ENCODE results near the gene DNAH10.

The DNAH10 gene

GRCh38 chr12:123723765-123724164 lies 38.3 kb upstream of the DNAH10 start:
- Histone ChIP-seq H3K4me1 (ENCODE audit: control insufficient read depth, insufficient read depth, low read length) (no peaks in the 10 kb centered on the region), H3K27ac (ENCODE audit: low read depth, low read length) (no peak overlapping the region), H3K4me3 (ENCODE audit: low read depth, low read length) (no peak overlapping the region), H3K36me3 (ENCODE audit: control insufficient read depth, insufficient read depth, low read length) (peaks cover 85% of the 10 kb centered on the region), H3K9ac (ENCODE audit: low read length) (no peak overlapping the region), H3K9me3 (ENCODE audit: control insufficient read depth, insufficient read depth, low read depth, low read length) (no peaks in the 10 kb centered on the region), H3K27me3 (ENCODE audit: control insufficient read depth, insufficient read depth, low read length) (no peaks in the 10 kb centered on the region)

GRCh38 chr12:123726244-123726643 lies 35.9 kb upstream of the DNAH10 start:
- Histone ChIP-seq H3K9ac (ENCODE audit: low read length) (no peak overlapping the region), H3K36me3 (ENCODE audit: control insufficient read depth, insufficient read depth, low read length) (peaks cover 81% of the 10 kb centered on the region), H3K27me3 (ENCODE audit: control insufficient read depth, insufficient read depth, low read length) (no peaks in the 10 kb centered on the region), H3K27ac (ENCODE audit: low read depth, low read length) (no peak overlapping the region), H3K4me1 (ENCODE audit: control insufficient read depth, insufficient read depth, low read length) (no peaks in the 10 kb centered on the region), H3K9me3 (ENCODE audit: control insufficient read depth, insufficient read depth, low read depth, low read length) (no peaks in the 10 kb centered on the region), H3K4me3 (ENCODE audit: low read depth, low read length) (no peak overlapping the region)

GRCh38 chr12:123726962-123727361 lies 35.1 kb upstream of the DNAH10 start:
- no peaks in the 10 kb centered on the region for H3K9me3 ChIP-seq (ENCODE audit: control insufficient read depth, insufficient read depth, low read depth, low read length)
- H3K36me3 ChIP-seq (ENCODE audit: control insufficient read depth, insufficient read depth, low read length) = peaks cover 81% of the 10 kb centered on the region
- no peak overlapping the region for H3K27ac ChIP-seq (ENCODE audit: low read depth, low read length)
- H3K9ac ChIP-seq (ENCODE audit: low read length) = no peak overlapping the region
- no peaks in the 10 kb centered on the region for H3K4me1 ChIP-seq (ENCODE audit: control insufficient read depth, insufficient read depth, low read length)
- no peaks in the 10 kb centered on the region for H3K27me3 ChIP-seq (ENCODE audit: control insufficient read depth, insufficient read depth, low read length)
- H3K4me3 ChIP-seq (ENCODE audit: low read depth, low read length) = no peak overlapping the region

GRCh38 chr12:123727878-123728277 lies 34.2 kb upstream of the DNAH10 start:
- Histone ChIP-seq H3K4me3 (ENCODE audit: low read depth, low read length) (no peak overlapping the region), H3K27me3 (ENCODE audit: control insufficient read depth, insufficient read depth, low read length) (no peaks in the 10 kb centered on the region), H3K9ac (ENCODE audit: low read length) (no peak overlapping the region), H3K36me3 (ENCODE audit: control insufficient read depth, insufficient read depth, low read length) (peaks cover 80% of the 10 kb centered on the region), H3K9me3 (ENCODE audit: control insufficient read depth, insufficient read depth, low read depth, low read length) (no peaks in the 10 kb centered on the region), H3K27ac (ENCODE audit: low read depth, low read length) (no peak overlapping the region), H3K4me1 (ENCODE audit: control insufficient read depth, insufficient read depth, low read length) (no peaks in the 10 kb centered on the region)

GRCh38 chr12:123731596-123731995 lies 30.5 kb upstream of the DNAH10 start:
- Histone ChIP-seq H3K27me3 (ENCODE audit: control insufficient read depth, insufficient read depth, low read length) (no peaks in the 10 kb centered on the region), H3K4me1 (ENCODE audit: control insufficient read depth, insufficient read depth, low read length) (no peaks in the 10 kb centered on the region), H3K9ac (ENCODE audit: low read length) (no peak overlapping the region), H3K27ac (ENCODE audit: low read depth, low read length) (no peak overlapping the region), H3K36me3 (ENCODE audit: control insufficient read depth, insufficient read depth, low read length) (peaks cover 88% of the 10 kb centered on the region), H3K4me3 (ENCODE audit: low read depth, low read length) (no peak overlapping the region), H3K9me3 (ENCODE audit: control insufficient read depth, insufficient read depth, low read depth, low read length) (no peaks in the 10 kb centered on the region)

- no peak overlapping the region for H3K9ac ChIP-seq (ENCODE audit: low read length)
- no peak overlapping the region for H3K27ac ChIP-seq (ENCODE audit: low read depth, low read length)
- H3K27me3 ChIP-seq (ENCODE audit: control insufficient read depth, insufficient read depth, low read length) = no peaks in the 10 kb centered on the region
- H3K36me3 ChIP-seq (ENCODE audit: control insufficient read depth, insufficient read depth, low read length) = peaks cover 89% of the 10 kb centered on the region
- H3K9me3 ChIP-seq (ENCODE audit: control insufficient read depth, insufficient read depth, low read depth, low read length) = no peaks in the 10 kb centered on the region
- no peaks in the 10 kb centered on the region for H3K4me1 ChIP-seq (ENCODE audit: control insufficient read depth, insufficient read depth, low read length)
- H3K4me3 ChIP-seq (ENCODE audit: low read depth, low read length) = no peak overlapping the region
These were observed 29.9 kb upstream of the DNAH10 start for GRCh38 chr12:123732251-123732650.

GRCh38 chr12:123733229-123733628 lies 28.9 kb upstream of the DNAH10 start:
- Histone ChIP-seq H3K9ac (ENCODE audit: low read length) (no peak overlapping the region), H3K4me1 (ENCODE audit: control insufficient read depth, insufficient read depth, low read length) (no peaks in the 10 kb centered on the region), H3K9me3 (ENCODE audit: control insufficient read depth, insufficient read depth, low read depth, low read length) (no peaks in the 10 kb centered on the region), H3K4me3 (ENCODE audit: low read depth, low read length) (no peak overlapping the region), H3K27ac (ENCODE audit: low read depth, low read length) (no peak overlapping the region), H3K27me3 (ENCODE audit: control insufficient read depth, insufficient read depth, low read length) (no peaks in the 10 kb centered on the region), H3K36me3 (ENCODE audit: control insufficient read depth, insufficient read depth, low read length) (peaks cover 86% of the 10 kb centered on the region)

GRCh38 chr12:123734268-123734667 lies 27.8 kb upstream of the DNAH10 start:
- Histone ChIP-seq H3K9me3 (ENCODE audit: control insufficient read depth, insufficient read depth, low read depth, low read length) (no peaks in the 10 kb centered on the region), H3K27ac (ENCODE audit: low read depth, low read length) (no peak overlapping the region), H3K9ac (ENCODE audit: low read length) (no peak overlapping the region), H3K4me1 (ENCODE audit: control insufficient read depth, insufficient read depth, low read length) (no peaks in the 10 kb centered on the region), H3K36me3 (ENCODE audit: control insufficient read depth, insufficient read depth, low read length) (peaks cover 86% of the 10 kb centered on the region), H3K27me3 (ENCODE audit: control insufficient read depth, insufficient read depth, low read length) (no peaks in the 10 kb centered on the region), H3K4me3 (ENCODE audit: low read depth, low read length) (no peak overlapping the region)

GRCh38 chr12:123741937-123742572 lies 20.0 kb upstream of the DNAH10 start:
- Histone ChIP-seq H3K4me3 (ENCODE audit: low read depth, low read length) (no peak overlapping the region), H3K9ac (ENCODE audit: low read length) (no peak overlapping the region), H3K4me1 (ENCODE audit: control insufficient read depth, insufficient read depth, low read length) (no peaks in the 10 kb centered on the region), H3K9me3 (ENCODE audit: control insufficient read depth, insufficient read depth, low read depth, low read length) (no peaks in the 10 kb centered on the region), H3K36me3 (ENCODE audit: control insufficient read depth, insufficient read depth, low read length) (peaks cover 86% of the 10 kb centered on the region), H3K27ac (ENCODE audit: low read depth, low read length) (no peak overlapping the region), H3K27me3 (ENCODE audit: control insufficient read depth, insufficient read depth, low read length) (no peaks in the 10 kb centered on the region)

GRCh38 chr12:123743002-123743401 lies 19.1 kb upstream of the DNAH10 start:
- Histone ChIP-seq H3K27me3 (ENCODE audit: control insufficient read depth, insufficient read depth, low read length) (no peaks in the 10 kb centered on the region), H3K4me1 (ENCODE audit: control insufficient read depth, insufficient read depth, low read length) (no peaks in the 10 kb centered on the region), H3K4me3 (ENCODE audit: low read depth, low read length) (no peak overlapping the region), H3K9ac (ENCODE audit: low read length) (no peak overlapping the region), H3K9me3 (ENCODE audit: control insufficient read depth, insufficient read depth, low read depth, low read length) (no peaks in the 10 kb centered on the region), H3K36me3 (ENCODE audit: control insufficient read depth, insufficient read depth, low read length) (peaks cover 85% of the 10 kb centered on the region), H3K27ac (ENCODE audit: low read depth, low read length) (no peak overlapping the region)

- no peak overlapping the region for H3K27ac ChIP-seq (ENCODE audit: low read depth, low read length)
- no peak overlapping the region for H3K4me3 ChIP-seq (ENCODE audit: low read depth, low read length)
- H3K4me1 ChIP-seq (ENCODE audit: control insufficient read depth, insufficient read depth, low read length) = no peaks in the 10 kb centered on the region
- H3K9ac ChIP-seq (ENCODE audit: low read length) = no peak overlapping the region
- H3K36me3 ChIP-seq (ENCODE audit: control insufficient read depth, insufficient read depth, low read length) = peaks cover 87% of the 10 kb centered on the region
- H3K9me3 ChIP-seq (ENCODE audit: control insufficient read depth, insufficient read depth, low read depth, low read length) = no peaks in the 10 kb centered on the region
- H3K27me3 ChIP-seq (ENCODE audit: control insufficient read depth, insufficient read depth, low read length) = no peaks in the 10 kb centered on the region
These were observed 17.3 kb upstream of the DNAH10 start for GRCh38 chr12:123744836-123745235.

- no peaks in the 10 kb centered on the region for H3K27me3 ChIP-seq (ENCODE audit: control insufficient read depth, insufficient read depth, low read length)
- no peaks in the 10 kb centered on the region for H3K9me3 ChIP-seq (ENCODE audit: control insufficient read depth, insufficient read depth, low read depth, low read length)
- no peak overlapping the region for H3K4me3 ChIP-seq (ENCODE audit: low read depth, low read length)
- H3K36me3 ChIP-seq (ENCODE audit: control insufficient read depth, insufficient read depth, low read length) = peaks cover 85% of the 10 kb centered on the region
- no peak overlapping the region for H3K9ac ChIP-seq (ENCODE audit: low read length)
- H3K27ac ChIP-seq (ENCODE audit: low read depth, low read length) = no peak overlapping the region
- H3K4me1 ChIP-seq (ENCODE audit: control insufficient read depth, insufficient read depth, low read length) = no peaks in the 10 kb centered on the region
These were observed 14.8 kb upstream of the DNAH10 start for GRCh38 chr12:123747309-123747708.
